ENCODE data around the gene SKAP1. TPM values are rescaled to one million over a fixed set of nuclear protein-coding genes. Genes with fewer than 3 reads are reported as not detected.

The SKAP1 gene
- polyA plus RNA-seq, 1 of the 3 experiments (the other 2 are of a cell fraction): not detected

DNA sequence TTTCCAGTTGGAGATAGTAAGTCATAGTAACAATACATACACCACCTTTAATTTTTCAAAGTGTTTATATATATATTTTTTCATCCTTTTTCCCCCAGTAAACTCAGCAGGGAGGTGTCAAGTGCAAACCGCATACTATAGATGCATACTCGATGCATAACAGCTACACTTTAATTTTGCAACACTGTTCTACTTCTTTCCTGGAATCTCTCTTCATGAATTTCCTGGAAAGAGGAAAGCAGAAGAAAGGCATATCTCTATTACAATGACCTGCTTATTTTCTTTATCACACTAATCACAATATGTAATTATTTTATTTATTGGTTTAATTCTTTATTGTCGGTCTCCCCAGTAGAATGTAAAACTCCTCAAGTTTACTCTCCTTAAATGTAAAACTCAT lies 182.4 kb downstream of the SKAP1 start:
- no peaks in the 10 kb centered on the region for H3K36me3 ChIP-seq (replicated peaks in 1 of 2; ENCODE audit: control insufficient read depth in 1 of 2, insufficient read depth in 2 of 2, low read length in 1 of 2)
- H2AFZ ChIP-seq (ENCODE audit: low read depth): no peak overlapping the region
- H3K27me3 ChIP-seq (ENCODE audit: insufficient read depth): peaks cover 60% of the 10 kb centered on the region
- H3K9ac ChIP-seq: no peak overlapping the region
- ChIA-PET POLR2A (no interaction called here), CTCF (interaction anchor here (1.2 to 1.4 kb wide), 3 partner anchors 60 to 371 kb away, joined by 3 to 4 read pairs (median 3); no protein-coding TSS in a partner anchor)
- TF ChIP-seq NRF1 (IDR thresholded peaks at IDR 0.05; ENCODE audit: low read depth, low read length) (no peak), EZH2phosphoT487 (IDR thresholded peaks at IDR 0.05; ENCODE audit: borderline replicate concordance, low read depth) (no peak), MXI1 (IDR thresholded peaks at IDR 0.05; ENCODE audit: low read depth, low read length) (no peak), NFIC (IDR thresholded peaks at IDR 0.05; ENCODE audit: borderline replicate concordance) (no peak), FOXJ3 (CRISPR knock-in tag; IDR thresholded peaks at IDR 0.05) (no peak), TCF12 (IDR thresholded peaks at IDR 0.05) (no peak), TAF1 (IDR thresholded peaks at IDR 0.05; ENCODE audit: borderline replicate concordance, low read depth, low read length) (no peak), FOSL2 (IDR thresholded peaks at IDR 0.05; ENCODE audit: borderline replicate concordance, low read depth) (no peak), TEAD4 (IDR thresholded peaks at IDR 0.05; ENCODE audit: borderline replicate concordance, insufficient read depth) (no peak), GATA2 (CRISPR knock-in tag; IDR thresholded peaks at IDR 0.05) (no peak), RXRA (IDR thresholded peaks at IDR 0.05; ENCODE audit: borderline replicate concordance, low read depth) (no peak), ELF1 (IDR thresholded peaks at IDR 0.05) (no peak), JUND (IDR thresholded peaks at IDR 0.05) (no peak), SIN3A (IDR thresholded peaks at IDR 0.05; ENCODE audit: borderline replicate concordance, low read depth, low read length) (no peak)
- TF ChIP-seq, protein P1, sequence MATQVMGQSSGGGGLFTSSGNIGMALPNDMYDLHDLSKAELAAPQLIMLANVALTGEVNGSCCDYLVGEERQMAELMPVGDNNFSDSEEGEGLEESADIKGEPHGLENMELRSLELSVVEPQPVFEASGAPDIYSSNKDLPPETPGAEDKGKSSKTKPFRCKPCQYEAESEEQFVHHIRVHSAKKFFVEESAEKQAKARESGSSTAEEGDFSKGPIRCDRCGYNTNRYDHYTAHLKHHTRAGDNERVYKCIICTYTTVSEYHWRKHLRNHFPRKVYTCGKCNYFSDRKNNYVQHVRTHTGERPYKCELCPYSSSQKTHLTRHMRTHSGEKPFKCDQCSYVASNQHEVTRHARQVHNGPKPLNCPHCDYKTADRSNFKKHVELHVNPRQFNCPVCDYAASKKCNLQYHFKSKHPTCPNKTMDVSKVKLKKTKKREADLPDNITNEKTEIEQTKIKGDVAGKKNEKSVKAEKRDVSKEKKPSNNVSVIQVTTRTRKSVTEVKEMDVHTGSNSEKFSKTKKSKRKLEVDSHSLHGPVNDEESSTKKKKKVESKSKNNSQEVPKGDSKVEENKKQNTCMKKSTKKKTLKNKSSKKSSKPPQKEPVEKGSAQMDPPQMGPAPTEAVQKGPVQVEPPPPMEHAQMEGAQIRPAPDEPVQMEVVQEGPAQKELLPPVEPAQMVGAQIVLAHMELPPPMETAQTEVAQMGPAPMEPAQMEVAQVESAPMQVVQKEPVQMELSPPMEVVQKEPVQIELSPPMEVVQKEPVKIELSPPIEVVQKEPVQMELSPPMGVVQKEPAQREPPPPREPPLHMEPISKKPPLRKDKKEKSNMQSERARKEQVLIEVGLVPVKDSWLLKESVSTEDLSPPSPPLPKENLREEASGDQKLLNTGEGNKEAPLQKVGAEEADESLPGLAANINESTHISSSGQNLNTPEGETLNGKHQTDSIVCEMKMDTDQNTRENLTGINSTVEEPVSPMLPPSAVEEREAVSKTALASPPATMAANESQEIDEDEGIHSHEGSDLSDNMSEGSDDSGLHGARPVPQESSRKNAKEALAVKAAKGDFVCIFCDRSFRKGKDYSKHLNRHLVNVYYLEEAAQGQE (IDR thresholded peaks at IDR 0.05; ENCODE audit: low read depth, low read length): no peak
- TF ChIP-seq, protein P2, sequence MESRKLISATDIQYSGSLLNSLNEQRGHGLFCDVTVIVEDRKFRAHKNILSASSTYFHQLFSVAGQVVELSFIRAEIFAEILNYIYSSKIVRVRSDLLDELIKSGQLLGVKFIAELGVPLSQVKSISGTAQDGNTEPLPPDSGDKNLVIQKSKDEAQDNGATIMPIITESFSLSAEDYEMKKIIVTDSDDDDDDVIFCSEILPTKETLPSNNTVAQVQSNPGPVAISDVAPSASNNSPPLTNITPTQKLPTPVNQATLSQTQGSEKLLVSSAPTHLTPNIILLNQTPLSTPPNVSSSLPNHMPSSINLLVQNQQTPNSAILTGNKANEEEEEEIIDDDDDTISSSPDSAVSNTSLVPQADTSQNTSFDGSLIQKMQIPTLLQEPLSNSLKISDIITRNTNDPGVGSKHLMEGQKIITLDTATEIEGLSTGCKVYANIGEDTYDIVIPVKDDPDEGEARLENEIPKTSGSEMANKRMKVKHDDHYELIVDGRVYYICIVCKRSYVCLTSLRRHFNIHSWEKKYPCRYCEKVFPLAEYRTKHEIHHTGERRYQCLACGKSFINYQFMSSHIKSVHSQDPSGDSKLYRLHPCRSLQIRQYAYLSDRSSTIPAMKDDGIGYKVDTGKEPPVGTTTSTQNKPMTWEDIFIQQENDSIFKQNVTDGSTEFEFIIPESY (IDR thresholded peaks at IDR 0.05; ENCODE audit: borderline replicate concordance, low read depth): no peak
- TF ChIP-seq, protein P3, sequence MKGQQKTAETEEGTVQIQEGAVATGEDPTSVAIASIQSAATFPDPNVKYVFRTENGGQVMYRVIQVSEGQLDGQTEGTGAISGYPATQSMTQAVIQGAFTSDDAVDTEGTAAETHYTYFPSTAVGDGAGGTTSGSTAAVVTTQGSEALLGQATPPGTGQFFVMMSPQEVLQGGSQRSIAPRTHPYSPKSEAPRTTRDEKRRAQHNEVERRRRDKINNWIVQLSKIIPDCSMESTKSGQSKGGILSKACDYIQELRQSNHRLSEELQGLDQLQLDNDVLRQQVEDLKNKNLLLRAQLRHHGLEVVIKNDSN (IDR thresholded peaks at IDR 0.05; ENCODE audit: borderline replicate concordance, low read depth): no peak
- H3K9me2 ChIP-seq: no peaks in the 10 kb centered on the region
- peaks cover 7% of the 10 kb centered on the region for H3F3A ChIP-seq (replicated peaks; ENCODE audit: insufficient read depth)
- DNase-seq: no peak
- H3K79me2 ChIP-seq (ENCODE audit: insufficient read depth): no peaks in the 10 kb centered on the region
- H3K4me1 ChIP-seq (ENCODE audit: control insufficient read depth in 1 of 2, insufficient read depth in 2 of 2, low read depth in 1 of 2, low read length in 1 of 2): no peaks in the 10 kb centered on the region; a peak in 1 of 4 replicates
- H4K20me1 ChIP-seq (ENCODE audit: insufficient read depth): no peaks in the 10 kb centered on the region
- WGBS (ENCODE audit: low lambda C conversion rate): 22% methylated on average over 3 of the region's 3 CpGs
- no peak overlapping the region for H3K4me3 ChIP-seq (ENCODE audit: low read depth in 2 of 2, low read length in 1 of 2)
- H3K27ac ChIP-seq (ENCODE audit: low read depth in 2 of 2, low read length in 1 of 2): no peak overlapping the region
- no peaks in the 10 kb centered on the region for H3K9me3 ChIP-seq
- no peak overlapping the region for H3K4me2 ChIP-seq

Measured in SK-N-SH (cell line).